ENCODE data around the gene ATP6V0B. TPM values are rescaled to one million over a fixed set of nuclear protein-coding genes. Genes with fewer than 3 reads are reported as not detected.

Gene ATP6V0B
- total RNA-seq, 2 donors from 2014 or later: 73.5 to 103 TPM

GRCh38 chr1:43980255-43981134 lies 5.7 kb downstream of the ATP6V0B start:
- ATAC-seq: no peak

DNA sequence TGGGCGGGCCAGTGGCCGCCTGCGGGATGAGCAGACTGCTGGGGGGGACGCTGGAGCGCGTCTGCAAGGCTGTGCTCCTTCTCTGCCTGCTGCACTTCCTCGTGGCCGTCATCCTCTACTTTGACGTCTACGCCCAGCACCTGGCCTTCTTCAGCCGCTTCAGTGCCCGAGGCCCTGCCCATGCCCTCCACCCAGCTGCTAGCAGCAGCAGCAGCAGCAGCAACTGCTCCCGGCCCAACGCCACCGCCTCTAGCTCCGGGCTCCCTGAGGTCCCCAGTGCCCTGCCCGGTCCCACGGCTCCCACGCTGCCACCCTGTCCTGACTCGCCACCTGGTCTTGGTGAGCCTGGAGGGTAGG lies 6.4 kb downstream of the ATP6V0B start:
- H3K36me3 ChIP-seq (replicated peaks in 1 of 2; ENCODE audit: insufficient read depth in 1 of 2, low read depth in 2 of 2): peaks cover 0 to 6% of the 10 kb centered on the region in 2 donors
- peak overlapping the region in 3 of 4 donors; percentile 73 to 78 (median 76) for H3K27ac ChIP-seq
- peaks cover 46% of the 10 kb centered on the region for H3K4me1 ChIP-seq
- intact Hi-C loops (cut with DNase I): no loop called here
- ATAC-seq (peak; percentile 6), DNase-seq (peak; percentile 50 to 70 (median 64))
- H3K9me3 ChIP-seq: no peaks in the 10 kb centered on the region
- 46% methylated on average over 20 of the region's 20 CpGs; no CpG with 5 or more reads in 1 of the 2 donors for WGBS, 2 donors
- H3K27me3 ChIP-seq: no peaks in the 10 kb centered on the region
- TF ChIP-seq CTCF (IDR thresholded peaks at IDR 0.05) (no peak), POLR2A (IDR thresholded peaks at IDR 0.05) (peak; percentile 35 to 46 (median 41))
- H3K4me3 ChIP-seq: no peak overlapping the region

More at GRCh38 chr1:43980255-43981134, 5.7 kb downstream of the ATP6V0B start:
- Histone ChIP-seq H3K9me3 (no peaks in the 10 kb centered on the region), H3K27me3 (no peaks in the 10 kb centered on the region), H3K4me1 (peaks cover 52% of the 10 kb centered on the region), H3K4me3 (peak overlapping the region in 1 of 2 donors; percentile 52), H3K36me3 (replicated peaks in 1 of 2; ENCODE audit: insufficient read depth in 1 of 2, low read depth in 2 of 2) (peaks cover 0 to 6% of the 10 kb centered on the region in 2 donors), H3K27ac (peak overlapping the region; percentile 73 to 83 (median 77))
- WGBS, 2 donors: 29 to 39% methylated on average over 6 to 13 of the region's 13 CpGs
- TF ChIP-seq POLR2A (IDR thresholded peaks at IDR 0.05) (no peak), CTCF (IDR thresholded peaks at IDR 0.05) (no peak)
- no peak for DNase-seq
- intact Hi-C loops (cut with DNase I): no loop called here

DNA sequence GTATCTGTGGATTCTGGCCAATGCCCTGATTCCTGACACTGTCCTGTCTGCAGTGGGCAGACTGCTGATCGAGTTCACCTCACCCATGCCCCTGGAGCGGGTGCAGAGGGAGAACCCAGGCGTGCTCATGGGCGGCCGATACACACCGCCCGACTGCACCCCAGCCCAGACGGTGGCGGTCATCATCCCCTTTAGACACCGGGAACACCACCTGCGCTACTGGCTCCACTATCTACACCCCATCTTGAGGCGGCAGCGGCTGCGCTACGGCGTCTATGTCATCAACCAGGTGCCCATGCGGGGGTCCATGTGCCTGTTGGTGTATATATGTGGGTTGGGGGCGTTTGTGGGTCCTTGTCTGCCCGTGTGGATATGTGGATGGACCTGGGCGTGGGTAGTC lies 6.9 kb downstream of the ATP6V0B start:
- TF ChIP-seq POLR2A (IDR thresholded peaks at IDR 0.05) (no peak), CTCF (IDR thresholded peaks at IDR 0.05) (no peak)
- intact Hi-C loops (cut with DNase I): no loop called here
- no peak for ATAC-seq
- Histone ChIP-seq H3K4me3 (no peak overlapping the region), H3K27ac (peak overlapping the region in 1 of 4 donors; percentile 76), H3K4me1 (peaks cover 40% of the 10 kb centered on the region), H3K9me3 (no peaks in the 10 kb centered on the region), H3K36me3 (replicated peaks in 1 of 2; ENCODE audit: insufficient read depth in 1 of 2, low read depth in 2 of 2) (peaks cover 0 to 6% of the 10 kb centered on the region in 2 donors), H3K27me3 (no peaks in the 10 kb centered on the region)
- DNase-seq: no peak
- WGBS, 2 donors: 87 to 93% methylated on average over 10 to 15 of the region's 20 CpGs

GRCh38 chr1:43982241-43982640 lies 7.5 kb downstream of the ATP6V0B start:
- no peak overlapping the region for H3K27ac ChIP-seq
- peaks cover 0 to 2% of the 10 kb centered on the region in 2 donors for H3K36me3 ChIP-seq (replicated peaks in 1 of 2; ENCODE audit: insufficient read depth in 1 of 2, low read depth in 2 of 2)
- H3K4me3 ChIP-seq: no peak overlapping the region
- no peak for DNase-seq
- no peak for ATAC-seq
- H3K4me1 ChIP-seq: peaks cover 34% of the 10 kb centered on the region
- no peaks in the 10 kb centered on the region for H3K9me3 ChIP-seq
- intact Hi-C loops (cut with DNase I): no loop called here
- TF ChIP-seq POLR2A (IDR thresholded peaks at IDR 0.05) (no peak), CTCF (IDR thresholded peaks at IDR 0.05) (no peak)
- H3K27me3 ChIP-seq: no peaks in the 10 kb centered on the region
- WGBS, 2 donors: 83 to 85% methylated on average over 8 of the region's 8 CpGs

Data from body of pancreas (tissue), 4 donors.